Endothelial cell (in vitro differentiated cells): ENCODE data around the gene PURA. TPM values are rescaled to one million over a fixed set of nuclear protein-coding genes. Genes with fewer than 3 reads are reported as not detected.

Experiments used
- DNase-seq: peaks from one replicate; pipeline ENCODE4 v3.0.0; 2021; ENCODE audit warnings: low spot score
- H3K27ac Mint-ChIP-seq: one replicate; pipeline ENCODE4 v1.8.0; 2021; ENCODE audit warnings: mixed read lengths, inconsistent platforms; ENCODE audit not compliant: unreplicated experiment
- H3K27me3 Mint-ChIP-seq: one replicate; pipeline ENCODE4 v1.8.0; 2021; ENCODE audit warnings: mild to moderate bottlenecking, moderate library complexity, mixed read lengths, inconsistent platforms; ENCODE audit not compliant: unreplicated experiment
- H3K36me3 Mint-ChIP-seq: one replicate; pipeline ENCODE4 v1.8.0; 2021; ENCODE audit warnings: mild to moderate bottlenecking, low read depth, mixed read lengths, inconsistent platforms; ENCODE audit not compliant: unreplicated experiment
- H3K4me1 Mint-ChIP-seq: one replicate; pipeline ENCODE4 v1.8.0; 2021; ENCODE audit warnings: mild to moderate bottlenecking, mixed read lengths, inconsistent platforms; ENCODE audit not compliant: unreplicated experiment
- H3K4me3 Mint-ChIP-seq: one replicate; pipeline ENCODE4 v1.8.0; 2021; ENCODE audit warnings: mild to moderate bottlenecking, mixed read lengths, inconsistent platforms; ENCODE audit not compliant: unreplicated experiment
- H3K9me3 Mint-ChIP-seq: one replicate; pipeline ENCODE4 v1.8.0; 2021; ENCODE audit warnings: mixed read lengths, inconsistent platforms; ENCODE audit not compliant: unreplicated experiment
- CTCF ChIP-seq: fragments of 200-600 bp; sonication (generic); IDR thresholded peaks from one replicate; pipeline ENCODE4 v1.5.0; 2021; ENCODE audit warnings: antibody characterized with exemption; ENCODE audit not compliant: unreplicated experiment
- total RNA-seq: library from RNA; stranded (reverse); fragmentation: NEBNext Ultra II Directional; extraction: Animal tissue kit (Norgen Biotek cat#: 25700); gene quantifications from one replicate; pipeline ENCODE4 v1.2.1, GENCODE V29; 2021; ENCODE audit not compliant: unreplicated experiment

Gene PURA
- total RNA-seq, 1 donor from 2014 or later = 6.2 TPM

GRCh38 chr5:140108093-140109017 is 5.6 kb upstream of the PURA start:
- Mint-ChIP-seq H3K9me3 (no peaks in the 10 kb centered on the region), H3K27me3 (peaks cover 18% of the 10 kb centered on the region), H3K4me3 (peak overlapping the region; percentile 92), H3K36me3 (peaks cover 4% of the 10 kb centered on the region), H3K4me1 (peaks cover 32% of the 10 kb centered on the region), H3K27ac (peak overlapping the region; percentile 78)
- TF ChIP-seq CTCF = no peak
- DNase-seq = peak; percentile 16

- DNase-seq = peak; percentile 8
- Mint-ChIP-seq H3K9me3 (no peaks in the 10 kb centered on the region), H3K36me3 (peaks cover 4% of the 10 kb centered on the region), H3K27ac (no peak overlapping the region), H3K4me1 (peaks cover 32% of the 10 kb centered on the region), H3K27me3 (peaks cover 18% of the 10 kb centered on the region), H3K4me3 (peak overlapping the region; percentile 72)
- TF ChIP-seq CTCF = no peak
These were observed 4.7 kb upstream of the PURA start for GRCh38 chr5:140109018-140109758.

- H3K36me3 Mint-ChIP-seq = peaks cover 4% of the 10 kb centered on the region
- no peak overlapping the region for H3K4me3 Mint-ChIP-seq
These were observed 3.9 kb upstream of the PURA start for GRCh38 chr5:140109759-140110645.

GRCh38 chr5:140110646-140110957 is 3.3 kb upstream of the PURA start:
- Mint-ChIP-seq H3K27ac (no peak overlapping the region), H3K36me3 (peaks cover 4% of the 10 kb centered on the region), H3K4me1 (peaks cover 40% of the 10 kb centered on the region), H3K27me3 (peaks cover 14% of the 10 kb centered on the region), H3K4me3 (no peak overlapping the region), H3K9me3 (no peaks in the 10 kb centered on the region)
- no peak for DNase-seq
- no peak for TF ChIP-seq CTCF

More at GRCh38 chr5:140109759-140110645, 3.9 kb upstream of the PURA start:
- no peak for TF ChIP-seq CTCF
- H3K9me3 Mint-ChIP-seq = no peaks in the 10 kb centered on the region
- no peak overlapping the region for H3K27ac Mint-ChIP-seq
- peaks cover 37% of the 10 kb centered on the region for H3K4me1 Mint-ChIP-seq
- peaks cover 13% of the 10 kb centered on the region for H3K27me3 Mint-ChIP-seq
- DNase-seq = no peak
